GM19099 (cell line): Measurements from ENCODE around the gene HS6ST1.

Experiments
- POLR2A ChIP-seq: IDR thresholded peaks from 3 replicates; pipeline ENCODE4 v1.6.1; 2011; ENCODE audit warnings: low read depth; ENCODE audit not compliant: insufficient read length; ENCODE audit errors: extremely low read depth

The HS6ST1 gene

GRCh38 chr2:128310761-128311160, 7.9 kb downstream of the HS6ST1 start:
- no peak for TF ChIP-seq POLR2A

- TF ChIP-seq POLR2A = no peak
Observed at GRCh38 chr2:128310094-128310716, 8.5 kb downstream of the HS6ST1 start.

GRCh38 chr2:128309280-128310093, 9.2 kb downstream of the HS6ST1 start:
- TF ChIP-seq POLR2A = no peak

- no peak for TF ChIP-seq POLR2A
Observed at GRCh38 chr2:128308889-128309279, 9.8 kb downstream of the HS6ST1 start.

GRCh38 chr2:128308284-128308731, 10.4 kb downstream of the HS6ST1 start:
- TF ChIP-seq POLR2A = no peak

- TF ChIP-seq POLR2A = no peak
Observed at GRCh38 chr2:128307595-128307994, 11.1 kb downstream of the HS6ST1 start.

- no peak for TF ChIP-seq POLR2A
Observed at GRCh38 chr2:128306931-128307460, 11.7 kb downstream of the HS6ST1 start.

GRCh38 chr2:128306081-128306930, 12.4 kb downstream of the HS6ST1 start:
- TF ChIP-seq POLR2A = no peak

GRCh38 chr2:128305555-128306080, 13.1 kb downstream of the HS6ST1 start:
- TF ChIP-seq POLR2A = no peak

GRCh38 chr2:128304715-128305554, 13.7 kb downstream of the HS6ST1 start:
- no peak for TF ChIP-seq POLR2A

GRCh38 chr2:128304330-128304714, 14.3 kb downstream of the HS6ST1 start:
- TF ChIP-seq POLR2A = no peak

- no peak for TF ChIP-seq POLR2A
Observed at GRCh38 chr2:128303911-128304310, 14.8 kb downstream of the HS6ST1 start.

GRCh38 chr2:128303095-128303791, 15.4 kb downstream of the HS6ST1 start:
- TF ChIP-seq POLR2A = no peak

- no peak for TF ChIP-seq POLR2A
Observed at GRCh38 chr2:128302744-128303067, 16.0 kb downstream of the HS6ST1 start.

- no peak for TF ChIP-seq POLR2A
Observed at GRCh38 chr2:128302011-128302743, 16.5 kb downstream of the HS6ST1 start.
